Mesendoderm (in vitro differentiated cells): ENCODE results near the gene RBMS1.

Source experiments
- DNase-seq: peaks from one replicate; pipeline ENCODE4 v3.0.0; 2013
- H2AK5ac ChIP-seq: 2 replicates; pipeline ENCODE4 v1.6.1; 2013; ENCODE audit warnings: low read length, inconsistent platforms
- H2BK120ac ChIP-seq: 2 replicates; pipeline ENCODE4 v1.6.1; 2013; ENCODE audit warnings: low read depth, mild to moderate bottlenecking, low read length, moderate library complexity, mixed read lengths
- H2BK15ac ChIP-seq: replicated peaks from 2 replicates; pipeline ENCODE4 v1.6.1; 2013; ENCODE audit warnings: low read depth, mild to moderate bottlenecking, moderate library complexity
- H2BK5ac ChIP-seq: 2 replicates; pipeline ENCODE4 v1.6.1; 2013; ENCODE audit warnings: low read length, inconsistent platforms
- H3K18ac ChIP-seq: 2 replicates; pipeline ENCODE4 v1.6.1; 2013; ENCODE audit warnings: mild to moderate bottlenecking, low read length, mixed read lengths
- H3K23ac ChIP-seq: one replicate; pipeline ENCODE4 v1.6.1; 2013; ENCODE audit warnings: low read length
- H3K27ac ChIP-seq: 2 replicates; pipeline ENCODE4 v1.5.1; 2013; ENCODE audit warnings: low read depth, mild to moderate bottlenecking, inconsistent platforms, low read length, moderate library complexity
- H3K27me3 ChIP-seq: 2 replicates; pipeline ENCODE4 v1.6.1; 2013; ENCODE audit warnings: low read length, control low read depth, mild to moderate bottlenecking, inconsistent platforms; ENCODE audit not compliant: insufficient read depth, poor library complexity
- H3K36me3 ChIP-seq: 2 replicates; pipeline ENCODE4 v1.6.1; 2013; ENCODE audit warnings: low read length, inconsistent platforms; ENCODE audit not compliant: control insufficient read depth, insufficient read depth
- H3K4ac ChIP-seq: one replicate; pipeline ENCODE4 v1.6.1; 2013; ENCODE audit warnings: low read depth, mild to moderate bottlenecking, low read length, moderate library complexity
- H3K4me1 ChIP-seq: 2 replicates; pipeline ENCODE4 v1.6.1; 2013; ENCODE audit warnings: low read depth, low read length, inconsistent platforms; ENCODE audit not compliant: control insufficient read depth
- H3K4me2 ChIP-seq: 2 replicates; pipeline ENCODE4 v1.6.1; 2013; ENCODE audit warnings: low read length
- H3K4me3 ChIP-seq: 2 replicates; pipeline ENCODE4 v1.5.1; 2013; ENCODE audit warnings: mild to moderate bottlenecking, low read length
- H3K56ac ChIP-seq: one replicate; pipeline ENCODE4 v1.6.1; 2013; ENCODE audit warnings: low read length
- H3K79me1 ChIP-seq: 2 replicates; pipeline ENCODE4 v1.6.1; 2013; ENCODE audit warnings: low read length, inconsistent platforms
- H3K79me2 ChIP-seq: 2 replicates; pipeline ENCODE4 v1.6.1; 2013; ENCODE audit warnings: mild to moderate bottlenecking, low read length; ENCODE audit not compliant: control insufficient read depth, insufficient read depth
- H3K9ac ChIP-seq: 2 replicates; pipeline ENCODE4 v1.6.1; 2013; ENCODE audit warnings: low read length, inconsistent platforms
- H4K5ac ChIP-seq: one replicate; pipeline ENCODE4 v1.6.1; 2013; ENCODE audit warnings: low read length
- H4K8ac ChIP-seq: one replicate; pipeline ENCODE4 v1.6.1; 2013; ENCODE audit warnings: low read depth, mild to moderate bottlenecking, control low read depth, low read length, moderate library complexity
- WGBS: extraction: QIAGEN DNeasy Blood & Tissue Kit; methylation state at CpG from one replicate; pipeline ENCODE4 v1.1.7; 2013; ENCODE audit warnings: low lambda C conversion rate, missing lambda C conversion rate; ENCODE audit not compliant: insufficient coverage; ENCODE audit errors: extremely low coverage; 5-methylcytosine and 5-hydroxymethylcytosine counted together

RBMS1 gene

GRCh38 chr2:160227293-160227915 lies 266.2 kb downstream of the RBMS1 start:
- H3K18ac ChIP-seq: no peak overlapping the region
- no peak overlapping the region for H2BK5ac ChIP-seq
- H3K56ac ChIP-seq: no peak overlapping the region
- H3K4ac ChIP-seq: no peak overlapping the region
- H4K5ac ChIP-seq: no peak overlapping the region
- H2BK120ac ChIP-seq: no peak overlapping the region
- no peak overlapping the region for H2BK15ac ChIP-seq
- no CpG with 5 or more reads among the region's 5 CpGs for WGBS
- H4K8ac ChIP-seq: no peak overlapping the region
- no peaks in the 10 kb centered on the region for H3K27me3 ChIP-seq
- no peak overlapping the region for H3K4me2 ChIP-seq
- no peak overlapping the region for H2AK5ac ChIP-seq
- no peak for DNase-seq
- H3K4me3 ChIP-seq: no peak overlapping the region
- H3K79me2 ChIP-seq: no peaks in the 10 kb centered on the region
- H3K79me1 ChIP-seq: no peaks in the 10 kb centered on the region
- H3K9ac ChIP-seq: no peak overlapping the region
- H3K4me1 ChIP-seq: no peaks in the 10 kb centered on the region
- H3K27ac ChIP-seq: no peak overlapping the region
- H3K36me3 ChIP-seq: no peaks in the 10 kb centered on the region
- H3K23ac ChIP-seq: no peak overlapping the region

DNA sequence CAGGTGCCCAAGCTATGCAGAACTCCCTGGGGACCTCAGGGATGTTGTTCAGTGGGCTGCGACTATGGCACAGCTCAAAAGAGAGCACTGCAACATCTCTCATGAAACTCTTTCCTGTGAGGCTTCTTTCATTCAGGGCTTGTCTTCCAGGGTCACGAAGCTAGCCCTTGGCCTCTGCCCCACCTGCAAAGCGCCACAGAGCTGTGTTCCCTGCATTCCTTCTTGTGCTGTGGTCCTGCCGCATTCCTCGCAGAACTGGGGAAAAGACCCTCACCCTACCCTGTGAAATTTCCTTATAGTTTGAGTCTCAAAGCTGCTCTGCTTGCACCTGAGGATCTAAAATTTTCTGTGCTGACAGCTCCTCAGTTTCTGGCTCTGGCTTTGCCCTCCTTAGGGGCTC lies 267.2 kb downstream of the RBMS1 start:
- Histone ChIP-seq H2AK5ac (no peak overlapping the region), H3K4ac (no peak overlapping the region), H4K8ac (no peak overlapping the region), H3K27me3 (no peaks in the 10 kb centered on the region), H3K9ac (no peak overlapping the region), H3K79me2 (no peaks in the 10 kb centered on the region), H3K4me1 (no peaks in the 10 kb centered on the region), H2BK120ac (no peak overlapping the region), H2BK5ac (no peak overlapping the region), H2BK15ac (no peak overlapping the region), H3K23ac (no peak overlapping the region), H3K27ac (no peak overlapping the region), H3K56ac (no peak overlapping the region), H3K4me3 (no peak overlapping the region), H3K79me1 (no peaks in the 10 kb centered on the region), H3K36me3 (no peaks in the 10 kb centered on the region), H4K5ac (no peak overlapping the region), H3K4me2 (no peak overlapping the region), H3K18ac (no peak overlapping the region)
- no CpG with 5 or more reads among the region's 5 CpGs for WGBS
- no peak for DNase-seq

- Histone ChIP-seq H3K4me1 (peaks cover 3% of the 10 kb centered on the region), H4K5ac (no peak overlapping the region), H2AK5ac (no peak overlapping the region), H4K8ac (no peak overlapping the region), H3K79me1 (no peaks in the 10 kb centered on the region), H3K4me2 (no peak overlapping the region), H2BK15ac (no peak overlapping the region), H3K27ac (no peak overlapping the region), H3K56ac (no peak overlapping the region), H3K9ac (no peak overlapping the region), H2BK5ac (no peak overlapping the region), H3K27me3 (no peaks in the 10 kb centered on the region), H3K23ac (no peak overlapping the region), H3K36me3 (no peaks in the 10 kb centered on the region), H3K18ac (no peak overlapping the region), H3K4me3 (no peak overlapping the region), H3K79me2 (no peaks in the 10 kb centered on the region), H2BK120ac (no peak overlapping the region), H3K4ac (no peak overlapping the region)
- DNase-seq: no peak
- no CpG with 5 or more reads among the region's 4 CpGs for WGBS
Measured at GRCh38 chr2:160225722-160226121, 267.9 kb downstream of the RBMS1 start.

DNA sequence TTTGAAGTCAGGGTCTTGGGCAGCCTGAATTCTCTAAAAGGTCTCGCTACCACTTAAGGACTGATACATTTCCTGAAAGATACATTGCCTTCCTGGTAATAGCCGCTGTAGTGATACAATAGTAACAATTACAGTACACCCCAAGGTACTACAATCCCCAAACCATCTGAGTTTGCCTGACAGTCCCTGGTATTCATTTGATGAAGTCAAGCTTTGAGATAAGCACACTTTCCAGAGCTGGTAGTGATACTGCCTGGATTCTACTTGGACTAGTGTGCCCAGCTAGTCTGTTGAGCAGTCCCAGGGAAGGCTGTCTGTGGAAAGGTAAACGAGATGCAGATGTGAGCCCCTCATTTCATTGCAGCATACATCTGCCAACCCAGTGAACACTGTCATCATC lies 269.1 kb downstream of the RBMS1 start:
- no peaks in the 10 kb centered on the region for H3K36me3 ChIP-seq
- H3K79me2 ChIP-seq: no peaks in the 10 kb centered on the region
- no peak overlapping the region for H2BK15ac ChIP-seq
- no peak overlapping the region for H2BK120ac ChIP-seq
- H3K79me1 ChIP-seq: no peaks in the 10 kb centered on the region
- no peak overlapping the region for H3K4me3 ChIP-seq
- no peak overlapping the region for H3K4me2 ChIP-seq
- no peak overlapping the region for H3K9ac ChIP-seq
- H3K56ac ChIP-seq: no peak overlapping the region
- H3K18ac ChIP-seq: no peak overlapping the region
- no peak overlapping the region for H2AK5ac ChIP-seq
- no CpG with 5 or more reads among the region's 3 CpGs for WGBS
- H3K4ac ChIP-seq: no peak overlapping the region
- no peaks in the 10 kb centered on the region for H3K27me3 ChIP-seq
- H3K23ac ChIP-seq: no peak overlapping the region
- H4K8ac ChIP-seq: no peak overlapping the region
- H4K5ac ChIP-seq: no peak overlapping the region
- H2BK5ac ChIP-seq: no peak overlapping the region
- H3K27ac ChIP-seq: no peak overlapping the region
- no peak for DNase-seq
- H3K4me1 ChIP-seq: peaks cover 5% of the 10 kb centered on the region

DNA sequence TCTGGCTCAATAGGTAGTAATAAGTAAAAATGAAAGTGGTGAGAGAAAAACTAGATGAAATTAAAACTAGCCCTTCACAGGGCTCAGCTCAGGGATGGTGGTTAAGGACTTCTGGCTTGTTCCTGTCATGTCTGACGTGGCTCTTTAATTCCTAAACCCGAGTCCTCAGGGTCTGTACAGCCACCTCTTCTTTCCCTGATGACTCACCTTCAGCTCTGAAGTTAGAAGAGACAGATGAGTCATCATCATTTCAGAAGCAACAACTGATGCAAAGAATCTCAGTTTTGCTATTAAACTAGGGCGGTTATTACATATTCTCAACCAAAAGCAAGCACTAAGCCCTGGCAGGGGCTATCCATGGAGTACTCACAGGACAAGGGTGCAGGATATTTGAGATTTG lies 269.5 kb downstream of the RBMS1 start:
- Histone ChIP-seq H2BK15ac (no peak overlapping the region), H3K79me1 (no peaks in the 10 kb centered on the region), H3K27ac (no peak overlapping the region), H2AK5ac (no peak overlapping the region), H3K36me3 (no peaks in the 10 kb centered on the region), H3K4ac (no peak overlapping the region), H4K5ac (no peak overlapping the region), H3K18ac (no peak overlapping the region), H3K56ac (no peak overlapping the region), H2BK120ac (no peak overlapping the region), H3K4me1 (peaks cover 5% of the 10 kb centered on the region), H3K4me3 (no peak overlapping the region), H3K9ac (no peak overlapping the region), H4K8ac (no peak overlapping the region), H3K23ac (no peak overlapping the region), H2BK5ac (no peak overlapping the region), H3K4me2 (no peak overlapping the region), H3K27me3 (no peaks in the 10 kb centered on the region), H3K79me2 (no peaks in the 10 kb centered on the region)
- DNase-seq: peak; percentile 54
- WGBS: no CpG with 5 or more reads among the region's 3 CpGs

DNA sequence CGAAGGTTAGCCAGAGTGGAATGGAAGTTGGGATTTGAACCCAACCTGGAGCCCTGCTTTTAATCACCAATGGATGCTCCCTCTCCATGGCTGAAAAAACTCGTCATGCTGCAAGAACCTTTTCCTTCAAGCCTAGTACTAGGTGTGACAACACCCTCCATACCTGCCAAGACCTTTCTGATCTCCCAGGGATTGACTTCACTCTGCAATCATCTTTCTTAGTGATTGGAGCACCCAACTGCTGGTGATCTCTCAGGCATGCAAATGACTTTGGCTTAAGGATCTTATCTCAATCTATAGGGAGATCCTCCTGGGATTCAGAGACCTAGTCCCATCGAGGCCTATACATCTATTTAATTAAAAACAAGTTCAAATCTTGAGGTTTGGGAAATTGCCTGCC lies 270.0 kb downstream of the RBMS1 start:
- no peak overlapping the region for H4K8ac ChIP-seq
- H3K79me1 ChIP-seq: no peaks in the 10 kb centered on the region
- H3K27ac ChIP-seq: no peak overlapping the region
- H3K27me3 ChIP-seq: no peaks in the 10 kb centered on the region
- no peak overlapping the region for H3K9ac ChIP-seq
- H2BK5ac ChIP-seq: no peak overlapping the region
- peaks cover 5% of the 10 kb centered on the region for H3K4me1 ChIP-seq
- no CpG with 5 or more reads among the region's 3 CpGs for WGBS
- H2BK120ac ChIP-seq: no peak overlapping the region
- no peak overlapping the region for H2AK5ac ChIP-seq
- H2BK15ac ChIP-seq: no peak overlapping the region
- peak; percentile 40 for DNase-seq
- no peaks in the 10 kb centered on the region for H3K36me3 ChIP-seq
- H4K5ac ChIP-seq: no peak overlapping the region
- no peak overlapping the region for H3K4me3 ChIP-seq
- no peak overlapping the region for H3K23ac ChIP-seq
- H3K79me2 ChIP-seq: no peaks in the 10 kb centered on the region
- no peak overlapping the region for H3K4ac ChIP-seq
- H3K56ac ChIP-seq: no peak overlapping the region
- H3K4me2 ChIP-seq: no peak overlapping the region
- no peak overlapping the region for H3K18ac ChIP-seq
